Kidney capillary endothelial cell (primary cell): ENCODE measurements around the gene SLC25A18.

Experiments used
- DNase-seq: peaks from one replicate; pipeline ENCODE4 v3.0.0-alpha.2; 2018; ENCODE audit warnings: low spot score

Gene SLC25A18

DNA sequence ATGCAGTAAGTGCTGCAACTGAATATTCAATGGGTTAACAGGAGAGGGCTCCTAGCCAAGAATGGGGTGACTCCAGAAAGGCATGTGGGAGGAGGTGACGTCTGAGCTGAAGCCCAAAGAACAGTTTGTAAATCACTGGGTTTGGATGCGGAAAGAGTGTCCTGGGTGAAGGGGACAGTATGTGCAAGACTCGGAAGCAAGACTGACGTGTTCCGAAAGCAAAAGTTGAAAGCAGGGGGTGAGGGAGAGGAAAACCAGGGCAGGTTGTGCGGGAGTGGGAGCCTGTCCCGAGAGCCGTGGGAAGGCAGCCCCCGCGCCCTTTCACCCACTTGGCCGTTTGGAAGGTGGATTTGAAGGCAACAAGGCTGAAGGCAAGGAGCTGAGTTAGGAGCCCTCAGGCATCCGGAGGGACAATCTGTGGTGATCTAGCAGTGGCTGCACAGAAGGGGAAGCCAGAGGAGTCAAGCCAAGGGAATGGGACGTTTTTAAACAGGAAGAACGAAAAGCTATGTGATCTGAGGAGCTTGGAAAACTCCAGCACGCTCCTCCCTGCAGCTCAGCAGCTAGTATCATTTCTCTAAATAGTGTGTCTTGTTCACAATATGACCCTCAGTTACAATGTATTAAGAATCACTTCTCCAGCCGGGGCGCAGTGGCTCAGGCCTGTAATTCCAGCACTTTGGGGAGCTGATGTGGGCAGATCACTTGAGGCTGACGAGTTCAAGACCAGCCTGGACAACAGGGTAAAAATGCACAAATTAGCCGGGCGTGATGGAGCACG, 7.7 kb downstream of the SLC25A18 start:
- peak; percentile 10 for DNase-seq

DNA sequence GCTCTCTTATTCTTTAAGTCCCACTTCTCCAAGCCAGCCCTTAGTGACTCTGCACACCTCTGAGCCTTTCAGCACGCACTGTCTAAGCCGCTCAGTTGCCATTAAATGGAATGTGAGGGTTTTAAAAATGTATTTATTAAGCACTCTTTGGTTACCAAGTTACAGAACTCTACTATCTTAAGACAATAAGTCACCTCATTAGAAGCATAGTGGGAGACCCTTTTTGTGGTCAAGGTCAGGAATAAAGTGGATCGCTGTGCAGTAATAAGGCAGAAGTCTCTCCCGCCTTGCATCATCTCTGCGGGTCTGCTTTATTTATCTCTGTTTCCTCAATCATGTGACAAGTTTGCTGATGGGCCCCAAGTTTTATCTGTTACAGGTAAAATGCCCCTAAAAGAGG, 11.9 kb downstream of the SLC25A18 start:
- DNase-seq, result no peak

DNA sequence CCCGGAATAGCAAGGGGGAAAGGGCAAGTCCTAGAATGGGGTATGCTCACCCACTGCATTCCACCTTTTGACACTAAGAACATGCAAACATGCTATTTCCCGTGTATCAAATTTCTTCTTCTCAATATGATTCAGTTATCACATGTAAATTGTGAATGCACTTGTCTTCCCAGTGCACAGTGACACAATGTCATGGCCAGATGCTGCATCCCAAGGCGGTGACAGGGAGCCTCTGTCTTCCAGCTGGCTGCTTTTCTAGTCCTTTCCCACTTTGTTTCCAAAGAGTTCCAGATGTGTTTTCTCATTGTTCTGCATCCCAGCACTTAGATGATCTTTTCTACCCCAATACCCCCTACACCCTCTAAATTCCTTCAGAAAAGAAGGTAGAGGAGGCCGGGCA, 12.4 kb downstream of the SLC25A18 start:
- no peak for DNase-seq

DNA sequence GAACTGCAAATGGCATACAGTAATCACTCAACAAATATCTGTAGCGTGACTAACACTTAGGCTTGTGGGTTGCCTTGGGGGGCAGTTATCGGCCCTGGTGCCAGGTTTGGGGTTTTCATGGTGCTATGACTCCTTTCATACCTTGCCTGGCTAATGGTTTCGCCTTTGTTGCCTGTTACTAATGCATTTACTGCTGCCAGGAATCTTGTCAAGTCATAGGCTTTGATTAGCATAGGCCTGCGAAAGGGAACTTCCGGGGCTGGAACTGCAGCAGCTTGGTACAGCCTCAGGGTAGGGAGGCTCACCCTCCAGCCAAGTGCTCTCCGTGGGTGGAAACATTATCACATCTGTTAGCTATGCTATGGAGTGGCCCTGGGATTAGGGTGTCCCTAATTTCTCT, 13.2 kb downstream of the SLC25A18 start:
- DNase-seq, result no peak

DNA sequence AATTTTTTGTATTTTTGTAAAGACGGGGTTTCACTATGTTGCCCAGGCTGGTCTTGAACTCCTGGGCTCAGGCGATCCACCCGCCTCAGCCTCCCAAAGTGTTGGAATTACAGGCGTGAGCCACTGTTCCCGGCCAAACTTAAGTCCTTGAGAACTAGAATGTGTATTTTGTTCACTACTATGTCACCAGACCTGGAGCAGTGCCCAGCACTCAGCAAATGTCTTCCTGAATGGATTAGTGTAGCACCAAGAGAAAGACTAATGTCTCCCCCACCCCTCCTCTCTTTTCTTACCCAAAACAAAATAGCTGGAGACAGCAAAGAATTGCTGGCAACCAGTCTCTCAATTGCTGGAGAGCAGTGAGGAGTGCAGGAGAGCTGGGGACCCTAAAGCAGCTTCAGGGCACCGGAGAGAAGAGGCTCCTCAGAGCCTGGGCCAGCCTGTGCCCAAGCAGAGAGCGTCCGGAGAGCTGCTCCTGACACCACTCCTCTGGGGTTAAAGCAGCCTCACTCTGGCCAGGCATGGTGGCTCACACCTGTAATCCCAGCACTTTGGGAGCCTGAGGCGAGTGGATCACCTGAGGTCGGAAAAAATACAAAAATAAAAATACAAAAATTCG, 14.9 kb downstream of the SLC25A18 start:
- DNase-seq, result no peak

DNA sequence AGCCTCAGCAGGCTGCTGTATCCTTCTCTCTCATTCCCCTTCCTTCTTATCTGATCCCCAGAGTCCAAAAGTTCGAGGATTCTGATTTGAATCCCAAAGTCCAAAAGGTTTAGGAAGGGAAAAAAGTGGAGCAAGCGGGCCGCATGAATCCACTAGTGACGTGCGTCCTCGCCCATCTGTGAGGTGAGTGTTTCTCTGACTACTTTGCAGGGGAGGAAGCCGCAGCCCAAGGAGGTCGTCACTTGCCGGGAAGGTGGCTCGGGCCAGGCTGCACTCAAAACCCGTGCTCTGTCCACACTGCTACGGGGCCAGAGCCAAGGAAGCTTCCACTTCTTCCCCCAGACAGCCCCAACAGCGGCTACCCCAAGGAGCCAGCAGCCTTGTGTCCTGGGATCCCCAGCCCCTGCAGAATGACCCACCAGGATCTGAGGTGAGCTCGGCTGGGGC, 16.3 kb downstream of the SLC25A18 start:
- no peak for DNase-seq

DNA sequence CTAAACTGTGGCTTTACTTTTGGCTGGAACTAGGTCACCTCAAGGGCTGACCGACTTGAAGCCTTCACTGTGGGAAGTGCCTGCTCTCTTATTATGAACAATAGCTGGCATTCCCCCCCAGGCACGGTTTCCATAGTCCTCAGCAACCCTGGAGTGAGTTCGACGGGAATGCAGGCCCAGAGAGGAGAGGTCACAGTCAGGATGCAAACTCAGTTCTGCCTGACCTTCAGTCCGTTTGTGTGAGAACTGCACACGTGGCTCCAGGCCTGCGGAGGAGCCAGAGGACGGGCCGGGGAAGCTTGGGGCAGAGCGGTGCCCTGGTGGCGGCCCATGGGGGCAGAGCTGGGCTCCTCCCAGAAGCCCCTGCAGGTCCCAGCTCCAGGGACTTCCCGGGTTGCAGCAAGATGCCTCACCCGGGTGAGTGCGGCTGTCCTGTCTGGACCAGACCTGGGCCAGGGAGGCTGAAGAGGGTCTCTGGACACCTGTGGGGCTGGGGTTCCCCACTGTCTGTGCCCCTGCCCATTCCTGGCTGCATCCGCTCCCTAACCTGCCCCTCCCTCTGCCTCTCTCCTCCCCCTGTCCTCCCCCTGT, 17.2 kb downstream of the SLC25A18 start:
- DNase-seq, result no peak

DNA sequence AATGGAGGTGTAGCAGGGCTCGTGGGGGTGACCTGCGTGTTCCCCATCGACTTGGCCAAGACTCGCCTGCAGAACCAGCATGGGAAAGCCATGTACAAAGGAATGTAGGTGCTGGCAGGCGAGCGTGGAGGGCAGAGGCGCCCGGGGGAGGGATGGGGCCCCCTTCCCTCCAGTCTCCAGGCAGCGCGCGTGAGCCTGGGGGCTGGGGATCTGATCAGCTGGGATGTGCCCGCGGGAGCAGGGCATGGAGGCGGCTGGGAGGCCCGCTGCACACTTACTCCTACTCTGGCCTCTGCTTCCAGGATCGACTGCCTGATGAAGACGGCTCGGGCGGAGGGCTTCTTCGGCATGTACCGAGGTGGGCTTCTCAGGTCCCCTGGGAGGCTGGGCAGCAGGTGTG, 17.8 kb downstream of the SLC25A18 start:
- DNase-seq, result no peak

DNA sequence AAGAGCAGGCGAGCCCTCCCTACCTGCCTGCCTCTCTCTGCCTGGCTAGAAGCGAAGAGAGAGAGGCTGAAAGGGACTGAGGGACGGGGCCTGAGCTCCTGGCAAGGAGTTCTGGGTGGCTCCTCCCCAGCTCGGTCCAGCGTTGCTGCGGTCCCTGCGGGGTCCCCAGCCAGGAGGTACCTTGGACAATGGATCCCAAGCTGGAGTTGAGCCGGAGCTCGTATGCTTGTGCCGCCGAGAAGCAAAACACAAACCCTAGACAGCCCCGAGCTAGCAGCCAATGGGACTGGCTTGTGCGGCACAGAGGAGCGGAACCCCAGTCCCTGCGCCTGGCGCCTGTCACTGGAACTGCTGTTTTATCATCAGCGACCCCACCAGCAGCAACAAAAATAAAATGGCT, 18.3 kb downstream of the SLC25A18 start:
- DNase-seq, result no peak

DNA sequence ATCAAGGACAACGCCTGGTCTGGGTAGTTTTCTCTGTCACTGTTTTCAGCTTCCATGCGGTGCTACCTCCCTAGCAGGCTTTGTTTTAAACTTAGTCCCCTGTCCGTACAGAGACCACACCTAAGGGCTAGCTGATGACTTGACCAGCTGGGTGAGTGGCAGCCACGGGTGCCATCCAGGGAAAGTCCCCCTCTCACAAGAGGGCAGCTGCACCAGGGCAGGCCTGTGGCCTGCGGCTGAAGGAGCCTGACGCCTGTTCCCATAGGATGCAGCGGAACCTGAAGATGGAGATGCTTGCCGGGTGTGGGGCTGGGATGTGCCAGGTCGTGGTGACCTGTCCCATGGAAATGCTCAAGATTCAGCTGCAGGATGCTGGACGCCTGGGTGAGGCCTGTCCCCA, 19.9 kb downstream of the SLC25A18 start:
- DNase-seq, result no peak

DNA sequence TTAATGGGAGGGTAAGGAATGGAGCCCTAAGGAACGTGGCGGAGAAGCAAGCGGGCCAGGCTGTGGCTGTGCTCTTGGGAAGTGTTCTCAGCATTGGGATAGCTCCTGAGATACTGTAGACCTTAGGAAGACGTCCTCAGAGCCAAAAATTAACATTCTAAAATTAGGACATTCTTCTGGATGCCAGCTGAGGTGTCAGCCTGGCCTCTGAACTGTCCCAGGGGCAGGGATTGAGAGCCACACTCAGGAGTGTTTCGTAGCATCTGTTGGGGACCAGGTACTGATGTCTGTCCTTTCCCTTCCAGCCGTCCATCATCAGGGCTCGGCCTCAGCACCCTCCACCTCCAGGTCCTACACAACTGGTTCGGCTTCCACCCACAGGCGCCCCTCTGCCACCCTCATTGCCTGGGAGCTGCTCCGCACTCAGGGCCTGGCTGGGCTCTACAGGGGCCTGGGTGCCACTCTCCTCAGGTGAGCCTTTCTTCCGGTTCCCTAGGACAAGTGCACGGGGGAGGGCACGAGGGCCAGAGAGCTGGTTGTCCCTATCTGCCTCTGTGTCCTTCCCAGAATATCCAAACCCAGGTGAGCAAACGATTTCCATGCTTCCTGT, 23.6 kb downstream of the SLC25A18 start:
- DNase-seq, result no peak

DNA sequence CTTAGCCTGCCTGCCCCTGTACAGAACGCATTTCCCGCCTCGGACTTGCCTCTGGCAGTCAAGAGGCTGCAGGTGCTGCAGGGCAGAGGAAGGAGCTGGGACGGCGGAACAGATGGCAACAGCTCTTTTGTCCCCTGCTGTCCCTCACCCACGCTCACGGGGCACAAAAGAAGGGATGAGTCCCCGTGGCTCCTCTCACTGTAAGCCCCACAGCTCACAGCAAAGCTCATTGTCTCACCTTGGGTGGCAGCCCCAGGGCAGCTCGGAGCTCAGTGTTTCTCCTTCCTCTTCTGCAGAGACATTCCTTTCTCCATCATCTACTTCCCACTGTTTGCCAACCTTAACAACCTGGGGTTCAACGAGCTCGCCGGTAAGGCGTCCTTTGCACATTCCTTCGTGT, 24.3 kb downstream of the SLC25A18 start:
- DNase-seq, result no peak

DNA sequence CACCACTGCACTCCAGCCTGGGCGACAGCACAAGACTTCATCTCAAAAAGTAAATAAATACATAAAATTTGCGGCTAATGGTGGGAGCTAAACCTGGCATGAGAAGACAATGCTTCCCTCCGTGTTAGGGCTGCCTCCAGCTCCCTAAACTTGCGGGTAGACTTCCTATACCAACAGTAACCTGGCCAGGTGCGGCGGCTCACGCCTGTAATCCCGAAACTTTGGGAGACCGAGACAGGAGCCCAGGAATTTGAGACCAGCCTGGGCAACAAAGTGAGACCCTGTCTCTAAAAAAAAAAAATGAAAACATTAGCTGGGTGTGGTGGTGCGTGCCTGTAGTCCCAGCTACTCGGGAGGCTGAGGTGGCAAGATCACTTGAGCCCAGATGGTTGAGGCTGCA, 25.3 kb downstream of the SLC25A18 start:
- DNase-seq, result no peak

DNA sequence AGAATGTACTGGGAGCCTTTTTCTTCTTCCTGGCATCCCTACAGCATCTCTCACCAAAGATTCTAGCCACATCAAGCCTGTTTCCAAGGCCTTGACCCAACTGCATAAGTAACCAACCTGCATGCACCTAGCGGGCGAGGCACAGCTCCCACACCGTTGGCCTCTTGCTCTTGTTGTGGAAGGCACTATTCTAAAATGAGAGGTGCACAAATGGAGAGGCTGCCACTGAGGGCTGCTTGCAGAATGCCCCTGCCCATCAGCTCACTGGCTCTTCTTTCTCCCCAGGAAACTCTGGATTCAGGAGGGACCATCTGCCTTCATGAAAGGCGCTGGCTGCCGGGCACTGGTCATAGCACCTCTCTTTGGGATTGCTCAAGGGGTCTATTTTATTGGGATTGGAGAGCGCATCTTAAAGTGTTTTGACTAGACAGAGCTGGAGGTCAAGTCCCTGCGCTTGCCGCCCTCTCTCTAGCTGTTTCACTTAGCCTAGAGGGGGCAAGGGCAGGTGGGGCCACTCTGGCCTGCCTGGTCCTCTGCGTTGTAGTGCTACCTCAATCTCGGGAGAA, 26.6 kb downstream of the SLC25A18 start:
- DNase-seq, result no peak

DNA sequence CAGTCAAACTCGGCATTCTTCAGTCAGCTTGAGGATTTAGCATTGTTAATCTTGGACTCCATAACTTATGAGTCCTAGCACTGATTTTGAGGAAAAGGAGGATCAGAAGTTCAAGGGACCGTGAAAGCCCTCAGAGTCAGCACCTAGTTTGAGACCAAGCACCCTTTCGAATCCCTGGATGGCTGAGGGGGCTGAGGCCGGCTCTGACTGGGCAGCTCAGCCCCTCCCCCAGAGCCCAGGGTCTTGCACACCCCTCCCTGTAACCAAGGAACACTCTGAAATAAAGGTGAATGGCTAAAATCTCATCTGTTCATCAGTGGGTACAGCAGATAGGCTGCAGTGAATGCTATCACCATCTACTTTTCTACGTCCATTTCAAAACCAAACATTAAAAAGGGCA, 27.3 kb downstream of the SLC25A18 start:
- no peak for DNase-seq

DNA sequence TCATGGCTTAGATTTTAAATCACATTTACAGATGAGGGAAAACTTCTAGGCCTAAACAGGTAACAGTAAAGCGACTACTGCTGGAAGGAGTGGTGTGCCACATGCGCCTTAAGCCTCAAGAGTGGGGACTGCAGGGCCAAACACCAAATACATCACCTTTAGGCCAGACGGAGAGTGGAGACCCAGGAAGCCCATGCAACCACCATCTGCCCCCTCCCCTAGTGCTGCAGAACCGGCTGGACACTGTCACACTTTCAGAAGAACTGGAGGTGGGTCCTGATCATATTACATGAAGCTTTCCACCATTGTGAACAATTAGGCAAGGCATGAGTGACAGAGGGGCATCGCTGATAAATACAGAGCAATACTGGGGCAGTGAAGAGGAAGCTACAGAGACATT, 28.9 kb downstream of the SLC25A18 start:
- DNase-seq, result no peak

DNA sequence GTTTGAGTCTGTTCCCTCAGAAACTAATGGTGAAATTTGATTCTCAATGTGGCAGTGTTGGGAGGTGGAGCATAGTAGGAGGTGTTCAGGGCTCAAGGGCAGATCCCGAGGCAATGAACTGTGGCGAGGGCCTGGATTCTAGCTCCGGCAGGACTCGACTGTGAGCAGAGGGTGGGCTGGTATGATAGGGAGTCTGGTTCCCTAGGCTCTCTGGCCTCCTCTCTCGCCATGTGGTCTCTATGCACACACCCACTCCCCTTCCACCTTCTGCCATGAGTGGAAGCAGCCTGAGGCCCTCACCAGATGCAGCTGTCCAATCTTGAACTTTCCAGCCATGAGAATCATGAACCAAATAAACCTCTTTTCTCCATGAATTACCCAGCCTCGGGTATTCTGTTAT, 32.9 kb downstream of the SLC25A18 start:
- DNase-seq, result no peak

DNA sequence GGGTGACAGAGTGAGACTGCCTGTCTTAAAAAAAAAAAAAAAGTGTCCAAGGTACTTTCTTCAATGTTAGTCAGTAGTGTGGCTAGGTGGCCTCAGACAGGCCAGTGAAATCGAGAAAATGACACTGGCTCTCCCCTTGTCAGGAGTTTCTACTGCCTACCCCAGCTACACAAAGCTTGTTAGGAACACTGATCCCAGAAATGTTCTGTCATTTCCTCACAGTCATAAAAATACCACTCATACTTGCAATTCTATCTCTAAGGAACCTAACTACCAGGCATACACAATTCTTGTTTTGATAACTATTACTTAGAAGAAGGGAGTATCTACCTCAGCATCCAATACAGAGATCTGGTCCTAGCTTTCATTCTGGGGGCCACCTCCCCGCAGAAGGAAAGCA, 33.9 kb downstream of the SLC25A18 start:
- no peak for DNase-seq

DNA sequence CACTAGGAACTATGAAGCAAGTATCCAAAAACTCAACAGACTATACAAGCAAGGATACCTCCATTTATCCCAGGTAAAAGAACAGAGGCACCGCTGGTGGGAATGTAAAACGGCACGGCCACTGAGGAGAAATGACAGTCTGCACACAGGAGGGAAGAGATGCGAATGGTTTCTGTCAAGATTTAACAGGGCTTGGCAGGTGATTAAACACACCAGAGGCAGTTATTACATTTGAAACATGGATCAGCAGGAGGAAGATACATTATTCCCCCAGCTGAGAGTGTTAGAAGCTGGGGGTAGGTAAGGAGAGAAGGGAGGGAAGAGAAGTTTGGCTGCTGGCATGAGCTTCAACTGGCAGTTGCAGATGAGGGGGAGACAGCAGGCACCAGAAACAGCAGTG, 35.0 kb downstream of the SLC25A18 start:
- DNase-seq, result no peak

DNA sequence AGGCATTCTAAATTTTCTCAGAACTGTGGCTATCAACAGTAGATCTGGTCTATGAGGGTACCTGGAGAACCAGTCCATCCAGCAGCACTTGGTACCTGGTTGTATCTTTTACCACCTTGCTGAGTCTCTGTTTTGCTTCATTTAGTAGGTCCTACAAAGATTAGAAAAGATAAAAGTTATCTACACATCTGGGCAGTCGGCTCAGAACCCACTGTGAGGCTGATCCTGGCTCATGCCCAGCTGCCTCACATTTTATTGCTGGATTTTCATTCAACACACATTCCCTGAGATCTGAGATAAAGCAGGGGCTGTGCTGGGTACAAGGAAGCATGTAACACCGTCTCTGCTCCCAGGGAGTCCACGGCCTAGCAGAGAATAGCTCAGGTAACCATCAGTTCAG, 37.7 kb downstream of the SLC25A18 start:
- DNase-seq, result no peak

DNA sequence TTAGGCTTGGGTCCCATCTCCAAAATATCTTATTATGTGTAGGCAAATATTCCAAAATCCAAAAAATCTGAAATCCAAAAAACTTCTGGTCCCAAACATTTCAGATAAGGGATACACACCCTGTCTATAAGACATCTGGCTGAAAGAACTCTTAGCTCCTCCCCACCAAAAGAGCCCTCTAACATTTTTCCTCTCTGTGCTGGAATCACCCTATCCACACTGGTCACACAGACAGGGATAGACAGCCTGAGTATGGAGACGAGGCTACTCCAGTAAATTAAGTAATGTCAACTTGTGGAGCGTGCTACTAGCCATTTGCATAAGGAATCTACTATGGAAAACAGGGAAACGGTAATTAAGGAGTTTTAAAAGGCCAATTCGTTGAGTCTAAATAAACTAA, 40.4 kb downstream of the SLC25A18 start:
- DNase-seq, result no peak

DNA sequence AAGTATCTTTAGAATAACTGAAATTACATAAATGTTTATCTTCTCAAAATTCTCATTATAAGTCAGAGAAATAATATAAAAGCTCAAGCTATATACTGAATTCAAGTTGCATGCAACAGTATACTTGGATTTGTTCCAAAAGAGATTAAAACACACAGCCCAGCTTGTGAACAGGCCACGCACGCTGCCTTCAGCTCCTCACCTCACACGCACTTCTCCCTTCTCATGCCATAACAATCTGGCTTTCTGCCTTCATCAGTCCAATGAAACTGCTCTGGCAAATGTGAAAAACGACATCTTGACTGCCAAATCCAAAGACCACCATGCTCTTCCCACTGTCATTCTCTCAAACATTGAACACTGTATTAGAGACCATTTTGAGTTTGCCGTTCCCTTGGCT, 43.2 kb downstream of the SLC25A18 start:
- no peak for DNase-seq
